A549 (cell line): ENCODE results near the gene FARP2. TPM values are rescaled to one million over a fixed set of nuclear protein-coding genes. Genes with fewer than 3 reads are reported as not detected.

Experiments used
- ATAC-seq, 2 experiments: fragments of 200-7000 bp in 1 of 2; fragments of >200 bp in 1 of 2; cut with Nextera tagmentation in 1 of 2; cut with Tn5 transposase in 1 of 2; 3 replicates each; pipeline versions ENCODE4 v1.8.0 to v1.9.1; 2018 to 2020; ENCODE audit warnings: mild to moderate bottlenecking in 1 of 2, moderate library complexity in 1 of 2
- CTCF ChIA-PET: fragments of 300-600 bp; sonication (Branson Sonifier 250); formaldehyde crosslinking; extraction: SDS; loops from one replicate; lab custom pipeline; 2021; ENCODE audit warnings: antibody characterized with exemption, inconsistent platforms; lab: Yijun Ruan, JAX
- POLR2A ChIA-PET: fragments of 350-600 bp; formaldehyde crosslinking; extraction: SDS; loops from one replicate; lab custom pipeline; 2021; ENCODE audit warnings: antibody characterized with exemption, inconsistent platforms; lab: Yijun Ruan, JAX
- DNase-seq, 2 experiments: peaks; one replicate each; pipeline versions ENCODE4 v3.0.0 to v3.0.0-alpha.2; 2011 to 2016; ENCODE audit warnings: low read depth in 1 of 2, low spot score in 1 of 2
- FAIRE-seq: peaks from 2 replicates; lab custom pipeline; 2011; peaks lifted over from hg19 to GRCh38; lab: Jason Lieb, UNC
- H3K27ac ChIP-seq, 2 experiments: fragments of >200 bp; sonication (Bioruptor Twin); formaldehyde crosslinking; 3 replicates each; pipeline ENCODE4 v1.5.1; 2016 to 2017
- H3K4me1 ChIP-seq: fragments of >200 bp; sonication (Bioruptor Twin); formaldehyde crosslinking; 3 replicates; pipeline ENCODE4 v1.6.1; 2016
- H3K4me2 ChIP-seq: fragments of >200 bp; sonication (Bioruptor Twin); formaldehyde crosslinking; 3 replicates; pipeline ENCODE4 v1.6.1; 2016
- H3K4me3 ChIP-seq: fragments of >200 bp; sonication (Bioruptor Twin); formaldehyde crosslinking; 3 replicates; pipeline ENCODE4 v1.5.1; 2016
- H3K9me3 ChIP-seq: fragments of >200 bp; sonication (Bioruptor Twin); formaldehyde crosslinking; 3 replicates; pipeline ENCODE4 v1.6.1; 2016
- BHLHE40 ChIP-seq: IDR thresholded peaks from 2 replicates; pipeline ENCODE4 v1.6.1; 2012; ENCODE audit warnings: low read depth, low read length, inconsistent platforms
- CHD2 ChIP-seq: fragments of 150-350 bp; IDR thresholded peaks from 2 replicates; pipeline ENCODE4 v1.6.1; 2014; ENCODE audit warnings: low read length; ENCODE audit not compliant: partially characterized antibody
- CHD4 ChIP-seq: fragments of 200-600 bp; sonication (generic); IDR thresholded peaks from 2 replicates; pipeline ENCODE4 v1.6.1; 2016; ENCODE audit warnings: antibody characterized with exemption, mild to moderate bottlenecking, borderline replicate concordance
- EHF ChIP-seq: fragments of 250-450 bp; sonication (Bioruptor Pico); IDR thresholded peaks from 2 replicates; pipeline ENCODE4 v1.5.0; 2020; ENCODE audit warnings: mild to moderate bottlenecking
- ESRRA ChIP-seq: fragments of 150-350 bp; IDR thresholded peaks from 2 replicates; pipeline ENCODE4 v1.6.1; 2014; ENCODE audit warnings: mild to moderate bottlenecking, low read length, borderline replicate concordance
- FOSL2 ChIP-seq, 2 experiments: fragments of 450-650 bp in 1 of 2; fragments of >200 bp in 1 of 2; sonication (Bioruptor Twin) in 1 of 2; formaldehyde crosslinking; IDR thresholded peaks; 2 replicates each; pipeline versions ENCODE4 v1.5.0 to v1.6.1; 2016 to 2020; ENCODE audit warnings: mild to moderate bottlenecking in 1 of 2, moderate library complexity in 1 of 2
- FOXS1 ChIP-seq: fragments of 250-450 bp; sonication (Bioruptor Pico); IDR thresholded peaks from 2 replicates; pipeline ENCODE4 v1.5.0; 2020; ENCODE audit warnings: mild to moderate bottlenecking, moderate library complexity
- HDAC2 ChIP-seq: fragments of 200-600 bp; sonication (generic); IDR thresholded peaks from 2 replicates; pipeline ENCODE4 v1.6.1; 2016
- HOXA7 ChIP-seq: fragments of 250-450 bp; sonication (Bioruptor Pico); IDR thresholded peaks from 2 replicates; pipeline ENCODE4 v1.5.0; 2020; ENCODE audit warnings: mild to moderate bottlenecking, moderate library complexity
- HOXB5 ChIP-seq: fragments of 250-450 bp; sonication (Bioruptor Pico); IDR thresholded peaks from 2 replicates; pipeline ENCODE4 v1.5.0; 2020; ENCODE audit warnings: mild to moderate bottlenecking, moderate library complexity
- KDM1A ChIP-seq: fragments of 200-600 bp; sonication (generic); IDR thresholded peaks from 2 replicates; pipeline ENCODE4 v1.6.1; 2016; ENCODE audit warnings: low read depth, mild to moderate bottlenecking
- MAFK ChIP-seq: fragments of 450-650 bp; IDR thresholded peaks from 2 replicates; pipeline ENCODE4 v1.6.1; 2014; ENCODE audit not compliant: partially characterized antibody
- MYC ChIP-seq: IDR thresholded peaks from 2 replicates; pipeline ENCODE4 v1.6.1; 2012; ENCODE audit warnings: mild to moderate bottlenecking, inconsistent platforms, low read length, improper control_type of control experiment, borderline replicate concordance
- RFX5 ChIP-seq: fragments of 450-650 bp; IDR thresholded peaks from 2 replicates; pipeline ENCODE4 v1.7.1; 2014; ENCODE audit warnings: antibody characterized with exemption, mild to moderate bottlenecking, moderate library complexity
- RNF2 ChIP-seq: fragments of 200-600 bp; sonication (generic); IDR thresholded peaks from 2 replicates; pipeline ENCODE4 v1.6.1; 2016; ENCODE audit warnings: low read depth, mild to moderate bottlenecking, antibody characterized with exemption, moderate library complexity, borderline replicate concordance
- ZC3H11A ChIP-seq: fragments of 450-650 bp; IDR thresholded peaks from 2 replicates; pipeline ENCODE4 v1.6.1; 2014; ENCODE audit warnings: antibody characterized with exemption, mild to moderate bottlenecking
- ZFP36 ChIP-seq: fragments of 450-650 bp; IDR thresholded peaks from 2 replicates; pipeline ENCODE4 v1.6.1; 2014; ENCODE audit warnings: borderline replicate concordance; ENCODE audit not compliant: partially characterized antibody
- ZNF302 ChIP-seq: fragments of 250-450 bp; sonication (Bioruptor Pico); IDR thresholded peaks from 2 replicates; pipeline ENCODE4 v1.9.0; 2021; ENCODE audit warnings: inconsistent platforms, mild to moderate bottlenecking, moderate library complexity
- ZSCAN20 ChIP-seq: fragments of 250-450 bp; sonication (Bioruptor Pico); IDR thresholded peaks from 2 replicates; pipeline ENCODE4 v1.8.0; 2022; ENCODE audit warnings: mild to moderate bottlenecking, moderate library complexity
- WGBS: methylation state at CpG from one replicate; pipeline ENCODE4 v1.1.6; 2017; ENCODE audit errors: missing lambda C conversion rate; 5-methylcytosine and 5-hydroxymethylcytosine counted together
- polyA plus RNA-seq, 4 experiments: library from polyadenylated mRNA; depleted of rRNA in 3 of 4; stranded (reverse); fragments of >200 nt; fragmentation: RNase III in 1 of 4; extraction: RNeasy Plus Mini Kit Qiagen cat#74134 plus additional on column Dnase treatment in 1 of 4; gene quantifications; 2 replicates in 3 of 4; 3 replicates in 1 of 4; pipeline ENCODE4 v1.2.3, GENCODE V29; 2011 to 2017
- TF ChIP-seq, protein P1 (sequence below): fragments of 250-450 bp; sonication (Bioruptor Pico); IDR thresholded peaks from 2 replicates; pipeline ENCODE4 v1.5.0; 2021; ENCODE audit warnings: mild to moderate bottlenecking, moderate library complexity, borderline replicate concordance
- TF ChIP-seq, protein P2 (sequence below): fragments of >200 bp; sonication (Bioruptor Twin); formaldehyde crosslinking; IDR thresholded peaks from 3 replicates; pipeline ENCODE4 v1.5.1; 2016
- TF ChIP-seq, protein P3 (sequence below): fragments of 150-350 bp; IDR thresholded peaks from 2 replicates; pipeline ENCODE4 v1.6.1; 2014; ENCODE audit warnings: low read depth, mild to moderate bottlenecking, low read length
- TF ChIP-seq, protein P4 (sequence below): fragments of 450-650 bp; IDR thresholded peaks from 2 replicates; pipeline ENCODE4 v1.6.1; 2014; ENCODE audit warnings: antibody characterized with exemption
- TF ChIP-seq, protein P5 (sequence below): fragments of >200 bp; sonication (Bioruptor Twin); formaldehyde crosslinking; IDR thresholded peaks from 2 replicates; pipeline ENCODE4 v1.6.1; 2016
- TF ChIP-seq, protein P6 (sequence below): IDR thresholded peaks from 2 replicates; pipeline ENCODE4 v1.6.1; 2012

The FARP2 gene
- polyA plus RNA-seq, 2 of the 4 experiments (the other 2 are of a cell fraction): 17.0 to 29.1 TPM

DNA sequence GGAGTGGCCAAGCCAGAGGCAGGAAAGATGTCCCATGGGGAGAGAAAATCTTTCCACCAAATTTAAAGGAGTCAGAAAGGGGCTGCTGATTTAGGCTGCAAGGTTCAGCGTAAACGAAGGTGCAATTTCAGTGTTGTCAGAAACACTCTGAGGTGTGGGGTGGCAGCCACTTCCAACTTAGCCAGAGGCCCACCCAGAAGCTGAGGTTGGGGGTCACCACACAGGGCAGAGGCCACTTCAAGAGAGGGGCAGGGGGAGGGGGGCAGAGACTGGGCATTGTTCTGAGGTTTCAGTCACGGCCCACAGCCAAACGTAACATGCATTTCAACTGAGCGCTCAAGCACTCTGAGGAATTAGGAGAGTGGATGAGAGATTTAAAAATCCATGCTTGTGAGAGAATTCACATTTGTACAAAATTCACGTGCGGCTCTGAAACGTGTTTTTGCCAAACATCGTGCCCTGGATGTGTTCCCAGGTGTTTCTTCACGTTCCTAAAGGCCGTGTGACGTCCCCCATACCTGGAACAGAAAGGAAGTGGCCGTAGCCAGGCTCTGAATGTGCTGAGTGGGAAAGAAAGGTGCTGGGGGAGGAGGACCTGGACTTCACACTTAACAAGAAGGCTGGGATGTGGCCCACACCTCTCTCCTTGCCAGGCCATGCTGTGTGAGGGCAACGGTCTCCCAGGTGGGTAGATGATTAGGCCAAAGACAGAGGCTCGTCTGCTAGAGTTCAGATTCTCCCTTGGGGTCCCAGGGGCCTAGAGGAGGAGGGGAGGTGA lies 182.9 kb downstream of the FARP2 start:
- 85% methylated on average over 15 of the region's 15 CpGs for WGBS
- no peak for TF ChIP-seq RNF2
- no peak overlapping the region for H3K27ac ChIP-seq
- ChIA-PET POLR2A (no interaction called here), CTCF (interaction anchor here (0.7 to 0.8 kb wide), 2 partner anchors 37 to 59 kb away, joined by 3 read pairs; no protein-coding TSS in a partner anchor)
- peaks cover 7% of the 10 kb centered on the region; the same call in 2 of the 3 replicates for H3K4me1 ChIP-seq
- no peaks in the 10 kb centered on the region for H3K9me3 ChIP-seq
- no peak overlapping the region for H3K4me2 ChIP-seq
- DNase-seq: no peak
- ATAC-seq: no peak
- no peak overlapping the region for H3K4me3 ChIP-seq
- no peak for FAIRE-seq

DNA sequence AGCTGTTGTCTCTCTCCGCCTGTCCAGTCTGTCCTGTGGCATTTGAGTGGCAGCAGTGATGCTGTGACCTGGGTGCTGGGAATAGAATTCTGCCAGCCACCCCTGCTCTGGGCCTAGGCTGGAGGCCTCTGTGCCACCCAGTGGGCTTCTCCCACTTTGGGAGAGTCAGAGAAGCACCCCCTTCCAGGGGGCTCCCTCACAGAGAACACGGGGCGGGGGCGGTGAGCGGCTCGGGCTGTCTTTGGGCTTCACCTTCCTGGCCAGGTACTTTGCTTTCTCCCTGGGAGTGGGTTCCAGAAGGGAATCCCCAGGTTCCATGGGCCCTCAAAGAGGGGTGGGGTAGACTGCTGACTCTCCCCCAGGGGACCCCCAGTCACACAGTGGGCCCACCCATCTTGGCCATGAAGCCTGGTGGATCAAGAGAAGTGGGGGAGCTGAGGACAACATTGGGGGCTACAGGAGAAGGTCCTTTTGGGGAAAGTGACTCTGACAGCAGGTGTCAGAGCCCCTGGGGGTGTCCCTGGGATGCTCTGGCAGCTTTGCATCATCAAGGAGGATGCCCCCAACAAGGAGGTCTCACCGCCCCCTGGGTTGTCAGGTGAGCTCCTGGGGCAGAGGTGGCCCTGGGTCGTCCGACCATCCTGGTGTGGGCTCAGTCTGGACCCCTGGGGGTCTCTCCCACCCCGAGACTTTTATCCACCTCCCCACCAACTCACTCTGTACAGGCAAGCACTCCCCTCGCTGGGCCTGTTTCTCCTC lies 183.7 kb downstream of the FARP2 start:
- H3K4me2 ChIP-seq: no peak overlapping the region
- H3K4me1 ChIP-seq: peaks cover 7% of the 10 kb centered on the region; the same call in 2 of the 3 replicates
- H3K4me3 ChIP-seq: no peak overlapping the region
- TF ChIP-seq HOXB5: no peak
- no peak for TF ChIP-seq ZFP36
- TF ChIP-seq HOXA7 (CRISPR knock-in tag): no peak
- TF ChIP-seq EHF (CRISPR knock-in tag): no peak
- no peak for TF ChIP-seq FOXS1 (CRISPR knock-in tag)
- TF ChIP-seq ZC3H11A: no peak
- no peak for TF ChIP-seq BHLHE40
- no peak for TF ChIP-seq RFX5
- TF ChIP-seq, protein P1, sequence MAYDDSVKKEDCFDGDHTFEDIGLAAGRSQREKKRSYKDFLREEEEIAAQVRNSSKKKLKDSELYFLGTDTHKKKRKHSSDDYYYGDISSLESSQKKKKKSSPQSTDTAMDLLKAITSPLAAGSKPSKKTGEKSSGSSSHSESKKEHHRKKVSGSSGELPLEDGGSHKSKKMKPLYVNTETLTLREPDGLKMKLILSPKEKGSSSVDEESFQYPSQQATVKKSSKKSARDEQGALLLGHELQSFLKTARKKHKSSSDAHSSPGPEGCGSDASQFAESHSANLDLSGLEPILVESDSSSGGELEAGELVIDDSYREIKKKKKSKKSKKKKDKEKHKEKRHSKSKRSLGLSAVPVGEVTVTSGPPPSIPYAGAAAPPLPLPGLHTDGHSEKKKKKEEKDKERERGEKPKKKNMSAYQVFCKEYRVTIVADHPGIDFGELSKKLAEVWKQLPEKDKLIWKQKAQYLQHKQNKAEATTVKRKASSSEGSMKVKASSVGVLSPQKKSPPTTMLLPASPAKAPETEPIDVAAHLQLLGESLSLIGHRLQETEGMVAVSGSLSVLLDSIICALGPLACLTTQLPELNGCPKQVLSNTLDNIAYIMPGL (CRISPR knock-in tag): no peak
- TF ChIP-seq, protein P2, sequence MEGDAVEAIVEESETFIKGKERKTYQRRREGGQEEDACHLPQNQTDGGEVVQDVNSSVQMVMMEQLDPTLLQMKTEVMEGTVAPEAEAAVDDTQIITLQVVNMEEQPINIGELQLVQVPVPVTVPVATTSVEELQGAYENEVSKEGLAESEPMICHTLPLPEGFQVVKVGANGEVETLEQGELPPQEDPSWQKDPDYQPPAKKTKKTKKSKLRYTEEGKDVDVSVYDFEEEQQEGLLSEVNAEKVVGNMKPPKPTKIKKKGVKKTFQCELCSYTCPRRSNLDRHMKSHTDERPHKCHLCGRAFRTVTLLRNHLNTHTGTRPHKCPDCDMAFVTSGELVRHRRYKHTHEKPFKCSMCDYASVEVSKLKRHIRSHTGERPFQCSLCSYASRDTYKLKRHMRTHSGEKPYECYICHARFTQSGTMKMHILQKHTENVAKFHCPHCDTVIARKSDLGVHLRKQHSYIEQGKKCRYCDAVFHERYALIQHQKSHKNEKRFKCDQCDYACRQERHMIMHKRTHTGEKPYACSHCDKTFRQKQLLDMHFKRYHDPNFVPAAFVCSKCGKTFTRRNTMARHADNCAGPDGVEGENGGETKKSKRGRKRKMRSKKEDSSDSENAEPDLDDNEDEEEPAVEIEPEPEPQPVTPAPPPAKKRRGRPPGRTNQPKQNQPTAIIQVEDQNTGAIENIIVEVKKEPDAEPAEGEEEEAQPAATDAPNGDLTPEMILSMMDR: no peak
- TF ChIP-seq CHD4: no peak
- no peak for TF ChIP-seq ZSCAN20 (CRISPR knock-in tag)
- TF ChIP-seq, protein P3, sequence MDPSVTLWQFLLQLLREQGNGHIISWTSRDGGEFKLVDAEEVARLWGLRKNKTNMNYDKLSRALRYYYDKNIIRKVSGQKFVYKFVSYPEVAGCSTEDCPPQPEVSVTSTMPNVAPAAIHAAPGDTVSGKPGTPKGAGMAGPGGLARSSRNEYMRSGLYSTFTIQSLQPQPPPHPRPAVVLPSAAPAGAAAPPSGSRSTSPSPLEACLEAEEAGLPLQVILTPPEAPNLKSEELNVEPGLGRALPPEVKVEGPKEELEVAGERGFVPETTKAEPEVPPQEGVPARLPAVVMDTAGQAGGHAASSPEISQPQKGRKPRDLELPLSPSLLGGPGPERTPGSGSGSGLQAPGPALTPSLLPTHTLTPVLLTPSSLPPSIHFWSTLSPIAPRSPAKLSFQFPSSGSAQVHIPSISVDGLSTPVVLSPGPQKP: no peak
- TF ChIP-seq, all 56 proteins: peak for 0
- 91% methylated on average over 8 of the region's 11 CpGs for WGBS
- ChIA-PET POLR2A (no interaction called here), CTCF (interaction anchor here (0.7 kb wide), 1 partner anchor 58 kb away, joined by 3 read pairs; no protein-coding TSS in a partner anchor)
- H3K9me3 ChIP-seq: no peaks in the 10 kb centered on the region
- no peak for FAIRE-seq
- ATAC-seq: no peak
- DNase-seq: no peak
- no peak overlapping the region for H3K27ac ChIP-seq

DNA sequence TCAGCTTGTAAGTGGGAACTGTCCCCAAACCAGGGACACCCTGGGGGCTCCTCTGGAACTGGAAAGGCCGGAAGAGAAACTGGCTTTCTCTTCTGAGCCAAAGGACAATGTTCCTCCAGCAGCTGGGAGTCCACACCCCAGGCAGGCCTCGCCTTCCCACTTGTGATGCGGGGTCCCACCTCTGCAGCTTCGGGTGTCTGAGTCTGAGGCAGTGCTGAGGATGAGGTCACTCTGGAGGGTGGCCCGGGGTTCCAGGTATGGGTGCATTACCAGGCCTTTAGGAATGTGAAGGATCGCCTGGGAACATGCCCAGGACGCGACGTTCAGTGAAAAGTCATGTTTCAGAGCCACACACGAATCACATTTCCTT lies 184.3 kb downstream of the FARP2 start:
- Histone ChIP-seq H3K4me1 (peaks cover 7% of the 10 kb centered on the region; the same call in 2 of the 3 replicates), H3K4me3 (peak overlapping the region; percentile 44), H3K27ac (no peak overlapping the region), H3K4me2 (peak overlapping the region; percentile 81), H3K9me3 (no peaks in the 10 kb centered on the region)
- ChIA-PET CTCF (no interaction called here), POLR2A (no interaction called here)
- WGBS: 73% methylated on average over 7 of the region's 10 CpGs
- no peak for FAIRE-seq
- ATAC-seq: no peak
- DNase-seq: no peak
- TF ChIP-seq ESRRA (no peak), MAFK (no peak), HDAC2 (no peak), CHD2 (no peak), FOXS1 (CRISPR knock-in tag) (no peak), ZNF302 (CRISPR knock-in tag) (no peak), FOSL2 (IDR thresholded peaks at IDR 0.05) (no peak), FOSL2 (CRISPR knock-in tag; IDR thresholded peaks at IDR 0.05) (no peak), BHLHE40 (no peak), KDM1A (no peak), MYC (no peak)
- TF ChIP-seq, protein P4, sequence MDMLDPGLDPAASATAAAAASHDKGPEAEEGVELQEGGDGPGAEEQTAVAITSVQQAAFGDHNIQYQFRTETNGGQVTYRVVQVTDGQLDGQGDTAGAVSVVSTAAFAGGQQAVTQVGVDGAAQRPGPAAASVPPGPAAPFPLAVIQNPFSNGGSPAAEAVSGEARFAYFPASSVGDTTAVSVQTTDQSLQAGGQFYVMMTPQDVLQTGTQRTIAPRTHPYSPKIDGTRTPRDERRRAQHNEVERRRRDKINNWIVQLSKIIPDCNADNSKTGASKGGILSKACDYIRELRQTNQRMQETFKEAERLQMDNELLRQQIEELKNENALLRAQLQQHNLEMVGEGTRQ: no peak
- TF ChIP-seq, protein P5, sequence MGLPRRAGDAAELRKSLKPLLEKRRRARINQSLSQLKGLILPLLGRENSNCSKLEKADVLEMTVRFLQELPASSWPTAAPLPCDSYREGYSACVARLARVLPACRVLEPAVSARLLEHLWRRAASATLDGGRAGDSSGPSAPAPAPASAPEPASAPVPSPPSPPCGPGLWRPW: no peak
- TF ChIP-seq, protein P6, sequence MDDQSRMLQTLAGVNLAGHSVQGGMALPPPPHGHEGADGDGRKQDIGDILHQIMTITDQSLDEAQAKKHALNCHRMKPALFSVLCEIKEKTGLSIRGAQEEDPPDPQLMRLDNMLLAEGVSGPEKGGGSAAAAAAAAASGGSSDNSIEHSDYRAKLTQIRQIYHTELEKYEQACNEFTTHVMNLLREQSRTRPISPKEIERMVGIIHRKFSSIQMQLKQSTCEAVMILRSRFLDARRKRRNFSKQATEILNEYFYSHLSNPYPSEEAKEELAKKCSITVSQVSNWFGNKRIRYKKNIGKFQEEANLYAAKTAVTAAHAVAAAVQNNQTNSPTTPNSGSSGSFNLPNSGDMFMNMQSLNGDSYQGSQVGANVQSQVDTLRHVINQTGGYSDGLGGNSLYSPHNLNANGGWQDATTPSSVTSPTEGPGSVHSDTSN: no peak
